Endothelial cell (in vitro differentiated cells): ENCODE results near the gene CACHD1. TPM values are rescaled to one million over a fixed set of nuclear protein-coding genes. Genes with fewer than 3 reads are reported as not detected.

Experiments used
- DNase-seq: peaks from one replicate; pipeline ENCODE4 v3.0.0; 2021; ENCODE audit warnings: low spot score
- H3K27ac Mint-ChIP-seq: one replicate; pipeline ENCODE4 v1.8.0; 2021; ENCODE audit warnings: mixed read lengths, inconsistent platforms; ENCODE audit not compliant: unreplicated experiment
- H3K27me3 Mint-ChIP-seq: one replicate; pipeline ENCODE4 v1.8.0; 2021; ENCODE audit warnings: mild to moderate bottlenecking, moderate library complexity, mixed read lengths, inconsistent platforms; ENCODE audit not compliant: unreplicated experiment
- H3K36me3 Mint-ChIP-seq: one replicate; pipeline ENCODE4 v1.8.0; 2021; ENCODE audit warnings: mild to moderate bottlenecking, low read depth, mixed read lengths, inconsistent platforms; ENCODE audit not compliant: unreplicated experiment
- H3K4me1 Mint-ChIP-seq: one replicate; pipeline ENCODE4 v1.8.0; 2021; ENCODE audit warnings: mild to moderate bottlenecking, mixed read lengths, inconsistent platforms; ENCODE audit not compliant: unreplicated experiment
- H3K4me3 Mint-ChIP-seq: one replicate; pipeline ENCODE4 v1.8.0; 2021; ENCODE audit warnings: mild to moderate bottlenecking, mixed read lengths, inconsistent platforms; ENCODE audit not compliant: unreplicated experiment
- H3K9me3 Mint-ChIP-seq: one replicate; pipeline ENCODE4 v1.8.0; 2021; ENCODE audit warnings: mixed read lengths, inconsistent platforms; ENCODE audit not compliant: unreplicated experiment
- total RNA-seq: library from RNA; stranded (reverse); fragmentation: NEBNext Ultra II Directional; extraction: Animal tissue kit (Norgen Biotek cat#: 25700); gene quantifications from one replicate; pipeline ENCODE4 v1.2.1, GENCODE V29; 2021; ENCODE audit not compliant: unreplicated experiment
- TF ChIP-seq, protein P1 (sequence below): fragments of 200-600 bp; sonication (generic); IDR thresholded peaks from one replicate; pipeline ENCODE4 v1.5.0; 2021; ENCODE audit warnings: antibody characterized with exemption; ENCODE audit not compliant: unreplicated experiment

Gene CACHD1
- total RNA-seq, 1 donor from 2014 or later: 48.6 TPM

DNA sequence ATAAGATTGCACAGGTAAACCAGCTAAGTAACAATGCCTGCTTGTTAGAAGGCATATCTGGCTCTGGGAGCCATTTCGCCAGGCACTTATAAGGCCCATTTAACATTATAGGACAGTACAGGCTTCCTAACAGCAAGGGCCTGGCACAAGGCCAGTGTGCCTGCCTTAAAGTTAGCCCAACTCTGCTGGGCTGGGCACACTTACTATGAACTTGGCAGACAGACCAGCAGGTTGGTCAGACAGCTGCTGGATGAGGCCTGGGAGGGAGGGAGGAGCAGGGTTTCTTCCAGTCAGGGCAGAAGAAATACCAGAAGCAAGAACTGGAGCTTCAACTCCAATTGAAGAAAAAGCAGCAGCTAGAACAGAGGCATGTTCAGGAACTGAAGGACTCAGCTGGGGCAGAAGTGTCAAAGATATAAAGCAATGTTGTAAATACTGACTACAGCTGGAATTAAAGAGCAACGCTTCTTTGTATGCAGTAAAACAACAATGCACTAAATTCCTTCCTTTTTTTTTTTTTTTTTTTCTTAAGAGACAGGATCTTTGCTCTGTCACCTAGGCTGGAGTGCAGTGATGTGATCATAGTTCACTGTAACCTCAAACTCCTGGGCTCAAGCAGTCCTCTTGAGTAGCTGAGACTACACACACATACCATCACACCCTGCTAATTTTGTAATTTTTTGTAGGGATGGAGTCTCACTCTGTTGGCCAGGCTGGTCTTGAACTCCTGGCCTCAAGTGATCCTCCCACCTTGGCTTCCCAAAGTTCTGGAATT, 4.9 kb downstream of the CACHD1 start:
- H3K4me3 Mint-ChIP-seq: peak overlapping the region; percentile 42
- no peaks in the 10 kb centered on the region for H3K9me3 Mint-ChIP-seq
- peaks cover 63% of the 10 kb centered on the region for H3K4me1 Mint-ChIP-seq
- H3K36me3 Mint-ChIP-seq: peaks cover 4% of the 10 kb centered on the region
- no peak overlapping the region for H3K27ac Mint-ChIP-seq
- peaks cover 8% of the 10 kb centered on the region for H3K27me3 Mint-ChIP-seq
- TF ChIP-seq, protein P1, sequence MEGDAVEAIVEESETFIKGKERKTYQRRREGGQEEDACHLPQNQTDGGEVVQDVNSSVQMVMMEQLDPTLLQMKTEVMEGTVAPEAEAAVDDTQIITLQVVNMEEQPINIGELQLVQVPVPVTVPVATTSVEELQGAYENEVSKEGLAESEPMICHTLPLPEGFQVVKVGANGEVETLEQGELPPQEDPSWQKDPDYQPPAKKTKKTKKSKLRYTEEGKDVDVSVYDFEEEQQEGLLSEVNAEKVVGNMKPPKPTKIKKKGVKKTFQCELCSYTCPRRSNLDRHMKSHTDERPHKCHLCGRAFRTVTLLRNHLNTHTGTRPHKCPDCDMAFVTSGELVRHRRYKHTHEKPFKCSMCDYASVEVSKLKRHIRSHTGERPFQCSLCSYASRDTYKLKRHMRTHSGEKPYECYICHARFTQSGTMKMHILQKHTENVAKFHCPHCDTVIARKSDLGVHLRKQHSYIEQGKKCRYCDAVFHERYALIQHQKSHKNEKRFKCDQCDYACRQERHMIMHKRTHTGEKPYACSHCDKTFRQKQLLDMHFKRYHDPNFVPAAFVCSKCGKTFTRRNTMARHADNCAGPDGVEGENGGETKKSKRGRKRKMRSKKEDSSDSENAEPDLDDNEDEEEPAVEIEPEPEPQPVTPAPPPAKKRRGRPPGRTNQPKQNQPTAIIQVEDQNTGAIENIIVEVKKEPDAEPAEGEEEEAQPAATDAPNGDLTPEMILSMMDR: no peak
- DNase-seq: no peak

DNA sequence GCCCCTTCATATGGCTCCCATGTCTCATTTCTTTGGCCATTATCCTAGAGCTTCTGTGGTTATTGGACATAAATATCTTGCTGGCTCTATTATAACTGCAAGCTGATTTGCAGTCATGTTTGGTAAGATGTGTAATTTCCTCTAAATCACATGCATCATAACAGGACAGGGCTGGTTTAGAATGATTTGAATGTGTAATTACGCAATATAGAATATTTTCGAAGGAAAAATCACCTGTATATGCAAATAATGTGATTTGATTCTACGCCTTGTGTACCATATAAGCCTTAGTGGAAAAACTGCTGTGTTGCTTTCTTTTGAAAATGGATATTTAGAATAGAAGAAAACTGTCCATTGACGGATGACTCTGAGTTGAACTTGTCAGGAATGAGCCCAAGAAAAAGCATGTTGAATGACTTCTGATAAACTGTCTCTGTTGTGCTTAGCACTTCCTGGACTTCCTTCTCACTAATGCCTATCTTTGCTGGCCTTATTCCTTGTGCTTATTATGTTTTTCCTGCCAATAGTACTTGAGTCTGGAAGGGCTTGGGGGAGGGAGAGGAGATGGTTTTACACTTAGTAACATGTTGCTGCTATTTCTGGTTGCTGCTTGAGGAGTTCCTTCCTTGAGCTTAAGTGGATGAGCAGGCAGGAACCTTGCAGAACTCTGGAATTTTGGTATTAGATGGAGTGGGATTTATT, 6.5 kb downstream of the CACHD1 start:
- Mint-ChIP-seq H3K36me3 (peaks cover 4% of the 10 kb centered on the region), H3K4me3 (peak overlapping the region; percentile 24), H3K27me3 (peaks cover 3% of the 10 kb centered on the region), H3K27ac (peak overlapping the region; percentile 72), H3K9me3 (no peaks in the 10 kb centered on the region), H3K4me1 (peaks cover 69% of the 10 kb centered on the region)
- no peak for DNase-seq
- TF ChIP-seq, protein P1: no peak

DNA sequence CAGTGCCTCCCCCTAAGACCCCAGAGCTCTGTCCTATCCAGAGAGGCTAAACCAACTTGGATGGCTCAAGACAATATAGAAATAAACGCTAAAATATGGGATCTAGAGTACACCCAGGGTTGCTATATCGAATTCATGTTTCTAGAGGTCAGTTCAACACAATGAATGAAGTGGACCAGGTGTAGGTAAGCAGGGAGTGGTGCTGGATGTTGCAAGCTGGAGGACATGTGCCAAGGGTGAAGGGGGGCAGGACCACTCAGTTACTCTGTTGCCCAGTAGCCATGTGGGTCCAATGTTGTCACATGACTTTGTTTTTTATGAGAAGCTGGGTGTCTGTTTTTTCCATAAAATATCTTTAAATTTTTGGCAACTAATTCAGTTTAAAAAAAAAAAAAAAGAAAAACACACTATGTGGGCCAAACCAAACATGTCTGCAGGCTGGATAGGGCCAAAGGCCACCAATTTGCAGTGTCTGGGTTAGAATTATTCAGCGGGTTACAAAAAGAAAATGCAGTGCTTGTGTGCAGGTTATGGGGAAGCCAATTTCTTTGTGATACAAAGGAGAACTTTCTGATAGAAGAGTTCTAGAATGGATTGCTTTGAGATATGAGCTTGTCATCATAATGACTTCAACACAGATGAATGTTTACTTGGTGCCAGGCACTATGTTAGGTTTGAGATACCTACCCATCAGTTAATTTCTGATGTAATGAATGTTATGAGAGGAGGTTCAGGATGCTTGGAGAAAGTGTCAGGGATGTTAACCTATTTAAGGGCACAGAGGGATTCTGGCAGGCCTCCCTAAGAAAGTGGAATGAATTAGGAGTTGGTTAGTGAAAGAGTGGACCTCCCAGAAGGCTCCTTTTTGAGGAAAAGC, 8.9 kb downstream of the CACHD1 start:
- no peak overlapping the region for H3K4me3 Mint-ChIP-seq
- H3K4me1 Mint-ChIP-seq: peaks cover 54% of the 10 kb centered on the region
- TF ChIP-seq, protein P1: no peak
- H3K27me3 Mint-ChIP-seq: no peaks in the 10 kb centered on the region
- H3K9me3 Mint-ChIP-seq: no peaks in the 10 kb centered on the region
- no peaks in the 10 kb centered on the region for H3K36me3 Mint-ChIP-seq
- no peak for DNase-seq
- H3K27ac Mint-ChIP-seq: no peak overlapping the region

DNA sequence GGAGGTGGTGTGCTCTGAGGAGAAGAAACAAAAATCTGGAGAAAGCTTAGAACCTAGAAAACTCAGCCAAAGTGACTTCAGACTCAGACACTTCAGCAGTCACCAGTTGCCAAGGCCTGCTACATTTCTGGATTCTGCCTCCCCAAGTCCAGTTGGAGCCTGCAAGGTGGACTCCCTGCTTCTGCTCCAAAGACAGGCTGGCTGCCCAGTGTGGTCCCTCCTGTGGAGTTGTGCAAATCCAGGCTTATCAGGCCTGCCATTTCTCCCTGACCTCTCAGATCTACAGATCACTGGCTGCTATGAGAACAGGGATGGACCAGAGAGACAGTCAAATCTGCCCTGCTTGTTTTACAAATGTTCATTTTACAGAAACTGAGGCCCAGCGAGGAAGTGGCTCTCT, 9.9 kb downstream of the CACHD1 start:
- no peaks in the 10 kb centered on the region for H3K9me3 Mint-ChIP-seq
- TF ChIP-seq, protein P1: no peak

More for the DNA sequence above, 9.9 kb downstream of the CACHD1 start:
- peaks cover 48% of the 10 kb centered on the region for H3K4me1 Mint-ChIP-seq
- no peaks in the 10 kb centered on the region for H3K27me3 Mint-ChIP-seq
- H3K36me3 Mint-ChIP-seq: no peaks in the 10 kb centered on the region
- no peak for DNase-seq
- no peak overlapping the region for H3K4me3 Mint-ChIP-seq
- no peak overlapping the region for H3K27ac Mint-ChIP-seq
